ENCODE measurements around the gene VSX2.
"Not testable (repeated sequence)": the region's sequence is repeated elsewhere in the genome, so short reads cannot be mapped to it uniquely, and the experiment has no call there.

VSX2 gene

DNA sequence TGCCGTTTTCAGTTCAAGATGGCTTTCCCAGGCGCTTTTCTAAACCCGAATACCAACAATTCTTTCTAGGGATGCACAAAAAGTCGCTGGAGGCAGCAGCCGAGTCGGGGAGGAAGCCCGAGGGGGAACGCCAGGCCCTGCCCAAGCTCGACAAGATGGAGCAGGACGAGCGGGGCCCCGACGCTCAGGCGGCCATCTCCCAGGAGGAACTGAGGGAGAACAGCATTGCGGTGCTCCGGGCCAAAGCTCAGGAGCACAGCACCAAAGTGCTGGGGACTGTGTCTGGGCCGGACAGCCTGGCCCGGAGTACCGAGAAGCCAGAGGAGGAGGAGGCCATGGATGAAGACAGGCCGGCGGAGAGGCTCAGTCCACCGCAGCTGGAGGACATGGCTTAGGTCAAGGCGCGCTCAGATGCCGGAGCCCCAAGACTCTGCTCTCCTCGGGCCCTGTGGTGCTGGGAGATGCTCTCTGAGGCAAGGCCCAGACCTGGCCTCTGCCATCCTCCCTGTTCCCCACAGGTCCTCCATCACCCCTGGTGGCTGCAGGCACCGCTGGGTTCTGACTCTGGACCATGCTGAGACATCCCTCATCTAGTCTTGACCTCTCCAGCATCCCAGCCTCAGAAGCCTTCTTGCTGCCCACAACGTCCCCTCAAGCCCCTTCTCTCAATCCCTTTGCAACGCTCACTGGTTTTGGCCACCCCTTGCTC, 21.4 kb downstream of the VSX2 start:
- no peak for DNase-seq

DNA sequence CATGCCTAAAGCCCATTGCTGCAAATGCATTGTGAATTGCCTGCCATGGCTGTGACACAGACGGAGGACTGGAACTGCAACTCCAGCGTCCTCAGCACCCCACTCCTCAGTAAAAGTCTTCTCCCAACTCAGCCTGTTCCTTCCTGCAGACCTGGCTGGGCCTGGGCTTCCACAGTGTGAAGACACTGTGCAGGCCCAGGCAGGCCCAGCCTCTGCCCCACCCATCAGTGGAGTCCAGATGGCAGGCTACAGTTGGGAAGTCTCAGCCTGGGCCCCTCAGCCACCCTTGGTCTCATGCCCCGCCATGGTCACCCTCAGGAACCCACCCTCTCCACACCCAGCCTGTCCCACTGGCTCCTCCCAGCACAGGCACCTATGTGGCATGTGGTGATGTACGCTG, 22.0 kb downstream of the VSX2 start:
- DNase-seq: no peak

DNA sequence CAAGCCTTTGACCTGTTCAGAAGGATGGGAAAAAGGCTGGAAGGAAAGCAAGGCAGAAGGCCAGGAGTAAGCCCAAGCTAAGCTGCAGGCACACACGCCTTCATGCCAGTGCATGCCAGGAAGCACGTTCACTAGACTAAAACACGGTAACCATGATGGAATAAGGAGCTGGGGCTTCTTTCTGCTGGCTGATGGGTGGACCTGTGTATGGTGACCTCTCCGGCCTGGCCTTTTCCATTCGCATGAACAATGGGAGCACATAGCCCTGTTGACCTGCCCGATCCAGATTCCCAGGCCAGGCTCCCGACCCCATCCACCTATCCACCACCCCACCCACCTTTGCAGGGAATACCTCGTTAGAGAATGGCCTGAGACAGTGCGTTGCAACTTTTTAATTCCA, 22.8 kb downstream of the VSX2 start:
- DNase-seq: no peak

DNA sequence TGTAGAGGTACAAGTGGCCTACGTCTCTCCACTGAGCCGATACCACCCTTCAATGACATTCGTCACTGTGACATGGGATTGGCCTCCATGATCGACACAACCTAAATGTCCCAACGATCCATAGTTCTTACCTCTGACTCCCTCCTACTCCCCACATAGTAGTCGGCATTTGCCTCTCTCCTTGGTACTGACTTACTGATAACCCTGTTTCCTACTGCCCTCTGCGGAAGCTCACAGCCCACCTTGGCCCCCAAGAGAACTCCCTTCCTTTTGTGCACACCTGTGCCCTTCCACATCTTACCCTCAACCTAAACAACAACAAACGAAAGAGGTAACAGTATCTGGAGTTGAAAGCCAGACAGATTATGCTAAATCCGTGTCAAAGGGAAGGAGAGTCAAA, 23.9 kb downstream of the VSX2 start:
- no peak for DNase-seq

DNA sequence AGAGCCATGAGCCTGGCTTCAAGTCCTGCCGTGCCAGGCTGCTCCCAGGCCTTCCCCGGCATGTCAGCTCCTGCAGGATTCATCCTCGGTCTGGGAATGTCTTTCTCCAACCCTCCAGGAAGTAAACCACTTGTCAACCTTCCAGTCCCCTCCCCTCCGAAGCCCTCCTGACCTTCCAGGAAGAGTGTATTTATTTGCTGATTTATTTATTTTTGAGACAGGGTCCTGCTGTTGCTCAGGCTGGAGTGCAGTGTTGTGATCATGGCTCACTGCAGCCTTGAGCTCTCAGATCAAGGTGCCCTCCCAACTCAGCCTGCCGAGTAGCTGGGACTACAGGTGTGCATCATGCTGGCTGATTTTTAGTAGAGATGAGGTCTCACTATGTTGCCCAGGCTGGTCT, 24.7 kb downstream of the VSX2 start:
- DNase-seq: no peak

DNA sequence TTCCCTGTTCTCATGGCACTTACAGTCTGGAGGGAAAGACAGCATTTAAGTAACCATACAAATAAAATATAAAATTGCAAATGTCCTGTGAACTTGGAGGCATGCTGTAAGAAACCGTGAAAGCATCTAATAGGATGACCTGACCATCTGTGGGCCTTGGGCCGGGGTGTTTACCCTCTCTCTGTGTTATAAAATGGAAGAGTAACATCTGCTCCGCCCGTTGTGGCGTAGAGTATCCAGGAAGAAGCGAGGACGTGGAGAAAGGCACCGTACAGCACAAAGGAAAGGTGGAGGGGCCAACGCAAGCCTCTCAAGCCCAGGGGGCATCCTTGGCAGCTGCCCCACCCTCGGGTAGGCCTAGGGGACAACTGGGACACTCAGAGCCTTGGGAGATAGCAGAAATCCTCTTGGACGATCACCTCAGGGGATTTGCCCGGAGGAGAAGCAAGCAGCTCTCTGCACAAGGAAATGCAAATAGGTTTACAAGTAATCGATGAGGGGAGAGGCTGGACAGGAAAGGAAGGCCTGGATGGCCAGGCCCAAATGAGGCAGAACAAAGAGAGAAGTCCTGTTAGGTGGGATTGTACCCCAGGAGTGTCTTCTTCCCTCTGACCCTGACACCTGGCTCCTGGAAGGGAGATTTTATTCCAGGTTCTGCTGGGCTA, 26.2 kb downstream of the VSX2 start:
- DNase-seq: no peak

DNA sequence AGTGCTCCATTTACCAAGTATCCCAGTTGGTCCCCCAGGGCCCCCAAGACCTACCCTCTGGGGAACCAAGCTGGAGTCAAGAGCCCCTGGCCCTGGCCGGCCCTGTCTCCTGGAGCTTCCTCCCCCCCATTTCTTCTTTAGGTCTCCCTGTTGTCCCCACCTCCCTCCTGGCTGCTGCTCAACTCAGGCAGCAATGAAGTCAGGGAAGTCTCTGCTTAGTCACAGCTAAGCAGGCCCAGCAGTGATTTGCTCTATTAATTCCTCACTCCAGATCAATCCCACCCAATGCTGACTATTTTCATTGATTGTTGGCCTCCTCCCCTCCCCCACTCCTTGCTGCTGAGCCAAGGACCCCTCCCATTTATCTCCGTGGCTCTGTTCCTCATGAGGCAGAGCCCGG, 28.3 kb downstream of the VSX2 start:
- DNase-seq: no peak

DNA sequence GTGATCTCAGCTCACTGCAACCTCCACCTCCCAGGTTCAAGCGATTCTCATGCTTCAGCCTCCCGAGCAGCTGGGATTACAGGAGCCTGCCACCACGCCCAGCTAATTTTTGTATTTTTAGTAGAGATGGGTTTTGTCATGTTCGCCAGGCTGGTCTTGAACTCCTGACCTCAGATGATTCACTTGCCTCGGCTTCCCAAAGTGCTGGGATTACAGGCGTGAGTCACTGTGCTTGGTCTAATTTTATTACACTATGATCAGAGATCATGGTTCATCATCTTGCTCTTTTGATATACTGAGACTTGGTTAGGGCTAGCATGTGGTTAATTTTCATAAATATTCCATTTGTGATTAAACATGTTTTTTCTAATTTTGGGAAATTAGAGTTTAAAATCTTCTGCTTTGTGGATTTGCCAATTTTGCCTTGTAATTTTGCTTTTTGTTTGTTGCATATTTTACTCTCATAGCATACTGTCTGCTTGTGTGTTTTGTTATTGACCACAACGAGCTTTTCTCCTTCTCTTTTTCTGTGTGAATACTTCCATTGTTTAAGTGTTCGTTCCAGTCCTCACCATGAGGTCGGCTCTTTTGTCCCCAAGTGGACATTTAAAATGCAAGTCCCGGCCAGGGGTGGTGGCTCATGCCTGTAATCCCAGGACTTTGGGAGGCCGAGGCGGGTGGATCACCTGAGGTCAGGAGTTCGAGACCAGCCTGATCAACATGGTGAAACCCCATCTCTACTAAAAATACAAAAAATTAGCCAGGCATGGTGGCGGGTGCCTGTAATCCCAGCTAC, 31.3 kb downstream of the VSX2 start:
- DNase-seq: not testable (repeated sequence)

DNA sequence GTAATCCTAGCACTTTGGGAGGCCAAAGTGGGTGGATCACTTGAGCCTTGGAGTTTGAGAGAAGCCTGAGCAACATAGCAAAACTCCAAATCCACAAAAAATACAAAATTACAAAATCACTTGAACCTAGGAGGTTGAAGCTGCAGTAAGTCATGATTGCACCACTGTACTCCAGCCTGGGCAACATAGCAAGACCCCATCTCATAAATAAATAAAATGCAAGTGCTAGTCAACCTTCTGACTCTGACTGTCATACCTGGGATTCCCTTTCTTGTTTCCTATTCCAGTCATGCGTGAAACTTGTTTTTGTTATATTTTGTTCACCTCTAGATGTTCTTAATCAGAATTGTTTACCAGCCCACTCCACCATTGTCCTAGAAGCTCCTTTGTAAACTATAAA, 32.1 kb downstream of the VSX2 start:
- DNase-seq: no peak

DNA sequence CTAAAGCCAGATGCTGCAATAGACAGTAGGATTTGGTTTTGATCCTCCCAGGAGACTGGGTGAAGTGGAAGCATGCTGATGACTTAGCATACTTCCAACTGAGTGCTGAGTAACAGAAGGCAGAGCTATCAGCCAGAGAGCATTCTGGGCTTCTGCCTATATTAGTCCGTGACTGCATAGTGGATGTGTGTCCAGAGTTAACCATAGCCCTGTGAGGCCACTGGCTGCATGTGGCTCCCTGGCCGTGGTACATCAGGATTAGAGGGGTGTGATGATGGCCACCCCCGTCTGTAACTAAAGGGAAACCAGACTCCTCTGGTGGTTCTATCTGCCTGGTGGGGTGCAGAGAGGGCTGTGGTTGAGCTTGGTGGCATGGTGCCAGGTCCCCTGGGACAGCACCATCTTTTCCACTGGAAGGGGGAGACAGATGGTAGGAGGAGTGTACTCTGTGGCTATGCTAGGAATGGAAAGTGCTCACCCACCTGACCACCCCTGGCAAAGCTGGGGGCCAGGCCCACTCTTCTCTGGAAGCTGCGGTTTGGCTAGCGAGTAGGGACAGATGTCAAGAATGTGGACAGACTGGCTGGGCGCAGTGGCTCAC, 36.1 kb downstream of the VSX2 start:
- DNase-seq: no peak

DNA sequence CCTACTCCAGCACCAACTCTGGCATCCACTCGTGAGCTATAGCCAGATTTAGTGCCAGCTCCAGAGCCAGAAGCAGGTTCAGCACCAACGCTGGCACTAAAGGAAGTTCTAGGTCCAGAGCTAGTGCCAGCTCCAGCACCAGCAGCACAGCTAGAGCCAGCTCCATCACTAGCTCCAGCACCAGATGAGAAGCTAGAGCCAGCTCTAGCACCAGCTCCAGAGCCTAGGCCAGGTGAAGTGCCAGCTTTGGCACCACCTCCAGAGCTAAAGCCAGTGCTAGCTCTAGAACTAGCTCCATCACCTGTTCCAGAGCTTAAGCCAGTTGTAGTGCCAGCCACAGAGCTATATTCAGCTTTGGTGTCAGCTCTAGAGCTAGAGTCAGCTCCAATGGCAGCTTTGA, 38.8 kb downstream of the VSX2 start:
- no peak for DNase-seq

DNA sequence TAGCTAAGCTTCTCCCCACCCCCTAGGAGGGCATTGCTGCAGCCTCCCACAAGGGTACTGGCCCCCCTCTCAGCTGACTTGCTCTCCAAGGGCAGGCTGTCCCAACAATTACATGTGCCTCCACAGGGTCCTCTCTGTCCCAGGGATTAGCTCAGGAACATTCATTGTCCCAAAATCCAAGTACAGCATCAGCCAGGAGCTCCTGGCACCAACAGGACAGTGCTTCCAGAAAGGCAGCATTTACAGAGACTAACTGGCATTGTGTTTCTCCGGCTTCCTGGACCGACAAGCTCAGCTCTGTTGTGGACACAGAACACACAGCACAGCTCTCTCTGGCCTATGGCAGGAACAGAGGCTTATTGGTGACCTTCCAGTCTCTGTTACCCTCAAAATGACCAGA, 41.8 kb downstream of the VSX2 start:
- DNase-seq: no peak

DNA sequence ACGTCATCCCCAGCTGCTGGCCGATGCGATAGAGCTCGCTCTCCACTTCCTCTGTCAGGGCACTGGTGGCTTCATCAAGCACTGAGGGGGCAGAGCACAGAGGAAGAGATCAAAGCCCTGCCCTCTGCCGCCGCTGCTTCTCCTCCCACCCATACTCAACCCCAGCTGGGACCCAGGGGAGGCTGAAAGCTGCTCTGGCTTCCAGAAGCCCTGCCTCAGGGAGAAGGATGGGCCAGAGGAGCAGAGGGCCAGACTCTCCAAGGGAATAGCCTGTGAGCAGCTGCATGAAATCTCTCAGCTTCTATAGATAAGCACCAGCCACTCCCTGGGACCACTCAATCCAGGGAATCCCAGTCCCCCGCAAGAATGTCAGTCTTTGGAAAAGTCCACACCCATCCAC, 47.5 kb downstream of the VSX2 start:
- DNase-seq: no peak

DNA sequence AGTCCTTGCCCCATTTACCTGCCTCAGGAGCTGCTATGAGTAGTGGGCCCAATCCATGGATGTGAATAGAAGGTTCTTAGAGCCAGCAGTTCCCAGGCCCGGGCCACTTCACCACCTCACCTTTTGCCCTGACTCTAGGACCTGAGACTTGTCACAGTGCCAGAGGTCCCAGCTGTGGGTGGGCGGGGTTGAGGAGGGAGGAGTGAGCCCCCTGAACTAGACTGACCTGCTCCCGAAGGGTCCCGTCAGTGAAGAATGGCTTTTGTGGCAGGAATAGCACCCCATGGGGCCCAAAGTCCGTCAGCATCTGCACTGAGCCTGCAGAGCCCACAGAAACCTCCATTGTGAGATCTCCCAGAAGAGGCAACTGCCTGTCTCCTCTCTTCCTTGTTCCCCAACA, 50.6 kb downstream of the VSX2 start:
- no peak for DNase-seq

DNA sequence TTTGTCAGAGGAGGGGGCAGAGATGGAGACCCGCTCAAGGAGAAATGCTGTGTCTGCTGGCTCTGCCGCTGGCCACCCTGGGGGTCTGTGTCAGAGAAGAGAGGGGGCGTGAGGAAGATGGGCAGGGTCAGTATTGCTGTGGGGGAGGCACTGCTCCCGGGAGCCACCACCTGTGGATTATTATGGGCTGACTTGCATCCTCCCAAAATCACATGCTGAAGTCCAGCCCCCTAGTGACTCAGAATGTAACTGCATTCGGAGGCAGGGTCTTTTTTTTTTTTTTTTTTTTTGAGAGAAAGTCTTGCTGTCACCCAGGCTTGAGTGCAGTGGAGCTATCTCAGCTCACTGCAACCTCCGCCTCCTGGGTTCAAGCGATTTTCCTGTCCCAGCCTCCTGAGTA, 51.2 kb downstream of the VSX2 start:
- peak in 1 of 2 donors; percentile 20 for DNase-seq

DNA sequence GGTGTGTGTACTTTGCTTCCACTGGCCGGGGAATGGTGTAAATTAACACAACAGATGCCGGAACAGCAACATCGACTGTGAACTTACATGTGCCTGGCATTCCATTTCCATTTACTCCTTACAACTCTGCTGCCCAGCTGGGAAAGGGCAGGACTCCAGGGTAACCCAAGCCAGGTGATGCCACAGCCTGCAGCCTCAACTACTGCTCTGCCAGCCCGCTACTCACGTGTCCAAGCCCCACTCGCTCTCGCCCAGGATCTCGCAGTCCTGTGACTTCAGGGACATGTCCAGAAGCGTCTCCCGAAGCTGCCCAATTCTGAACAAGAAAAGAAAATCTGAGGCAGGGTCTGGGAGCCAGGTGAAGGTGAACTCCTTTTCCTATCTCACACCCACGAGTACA, 52.8 kb downstream of the VSX2 start:
- no peak for DNase-seq

DNA sequence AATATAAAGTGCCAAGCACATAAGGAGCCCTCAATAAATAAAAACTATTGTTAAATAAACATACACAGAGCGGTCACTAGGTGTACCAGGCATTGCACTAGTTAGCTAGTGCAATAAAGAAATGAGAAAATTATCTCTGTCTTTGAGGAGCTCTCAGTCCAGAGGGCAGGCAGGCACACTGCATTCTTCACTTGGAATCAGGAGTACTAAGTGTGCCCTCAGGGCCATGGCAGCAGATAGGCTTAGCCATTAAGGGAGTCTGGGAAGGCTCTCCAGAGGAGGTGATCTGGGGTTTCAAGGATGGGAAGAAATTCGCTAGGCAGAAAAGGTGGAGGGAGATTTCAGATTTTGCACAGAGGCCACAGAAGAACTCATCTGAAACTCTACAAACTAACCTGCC, 54.4 kb downstream of the VSX2 start:
- DNase-seq: no peak

DNA sequence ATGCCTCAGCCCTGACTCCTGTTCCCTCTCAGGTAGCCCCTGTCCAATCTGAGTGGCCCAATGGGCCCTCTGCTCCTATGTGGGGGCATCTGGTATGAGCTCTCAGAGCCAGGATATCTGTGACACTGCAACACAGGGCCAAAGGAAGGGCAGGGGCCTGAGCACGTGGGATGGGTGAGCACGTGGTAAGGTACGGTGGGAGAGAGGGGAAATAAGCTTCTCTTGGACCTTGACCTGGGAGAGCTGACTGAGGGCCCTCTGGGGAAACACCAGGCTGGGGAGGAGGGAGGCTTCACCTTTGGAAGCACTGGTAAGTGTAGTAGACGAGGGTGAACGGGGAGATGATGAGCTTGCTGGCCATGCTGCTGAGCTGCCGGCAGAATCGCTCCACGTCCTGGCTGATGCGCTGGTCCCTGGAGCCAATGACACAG, 56.8 kb downstream of the VSX2 start:
- DNase-seq: no peak

DNA sequence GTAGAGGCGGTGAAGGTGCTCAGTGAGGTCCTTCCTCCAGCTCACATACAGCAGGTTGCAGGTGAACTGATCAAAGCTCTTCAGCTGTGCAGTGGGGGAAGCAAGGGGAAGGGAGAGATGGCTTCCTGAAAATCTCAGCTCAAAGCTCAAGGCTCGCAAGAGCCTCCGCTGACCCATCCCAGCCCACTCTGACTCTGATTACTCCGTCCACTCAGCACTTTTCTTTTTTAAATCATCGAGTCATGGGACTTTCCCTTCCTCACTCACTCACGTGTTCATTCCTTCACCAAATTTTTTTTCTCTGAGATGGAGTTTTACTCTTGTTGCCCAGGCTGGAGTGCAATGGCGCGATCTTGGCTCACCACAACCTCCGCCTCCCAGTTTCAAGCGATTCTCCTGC, 58.7 kb downstream of the VSX2 start:
- DNase-seq: no peak

DNA sequence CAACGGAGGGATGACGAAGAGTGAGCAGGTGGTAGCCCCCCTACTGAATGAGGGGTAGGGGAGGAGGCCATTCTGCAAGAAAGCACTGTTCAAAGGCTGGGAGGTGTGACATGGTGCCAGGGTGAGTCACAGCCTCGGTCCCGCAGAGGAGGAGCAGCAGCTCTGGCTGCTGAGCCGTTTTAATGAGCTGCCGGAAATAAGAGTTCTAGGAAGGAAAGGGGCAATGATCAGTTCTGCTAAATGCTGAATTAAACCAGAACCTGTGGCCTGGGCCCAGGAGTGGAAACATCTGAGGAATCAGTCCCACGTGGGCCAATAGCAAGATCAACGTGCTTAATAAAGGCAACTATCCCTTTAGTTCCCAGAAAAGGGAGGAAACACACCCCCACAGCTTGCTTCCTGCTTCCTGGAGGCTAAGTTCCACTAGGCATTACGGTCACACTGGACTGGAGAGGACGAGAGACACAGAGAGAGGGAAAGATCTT, 59.9 kb downstream of the VSX2 start:
- DNase-seq: peak in 1 of 2 donors; percentile 30

DNA sequence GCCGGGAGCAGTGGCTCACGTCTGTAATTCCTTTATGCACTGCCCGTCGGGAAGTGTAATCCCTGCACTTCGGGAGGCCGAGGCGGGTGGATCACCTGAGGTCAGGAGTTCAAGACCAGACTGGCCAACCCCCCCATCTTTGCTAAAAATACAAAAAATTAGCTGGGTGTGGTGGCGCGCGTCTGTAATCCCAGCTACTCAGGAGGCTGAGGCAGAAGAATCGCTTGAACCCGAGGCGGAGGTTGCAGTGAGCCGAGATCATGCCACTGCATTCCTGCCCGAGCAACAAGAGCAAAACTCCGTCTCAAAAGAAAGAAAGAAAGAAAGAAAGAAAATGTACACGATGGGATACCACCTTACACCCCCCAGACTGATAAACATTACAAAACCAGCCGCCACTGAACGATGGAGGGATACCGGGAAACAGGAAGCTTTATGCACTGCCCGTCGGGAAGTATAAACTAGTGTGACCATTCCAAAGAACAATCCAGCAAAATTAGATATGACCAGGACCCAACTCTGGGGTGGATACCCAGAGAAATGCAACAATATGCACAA, 62.4 kb downstream of the VSX2 start:
- no peak for DNase-seq

DNA sequence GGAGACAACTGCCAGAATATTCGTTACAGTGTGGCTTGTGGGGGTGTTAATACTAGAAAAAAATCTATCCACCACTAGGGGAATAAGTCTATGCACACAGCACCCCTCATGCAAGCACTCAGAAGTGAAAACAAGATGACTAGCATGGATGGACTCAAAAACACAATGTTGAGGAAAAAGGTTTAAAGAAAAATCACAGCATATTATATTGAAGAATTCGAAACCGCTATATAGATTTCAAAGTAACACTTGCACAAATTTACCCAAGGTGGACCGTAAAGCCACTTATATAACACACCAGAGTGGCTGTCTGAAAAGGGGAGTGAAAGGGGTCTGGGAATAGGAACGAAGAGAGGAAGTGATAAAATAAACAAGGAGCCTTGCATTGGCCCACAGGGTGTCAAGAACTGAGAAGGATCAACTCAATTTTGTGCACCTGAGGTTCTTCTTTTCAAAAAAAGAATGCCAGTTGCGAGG, 62.9 kb downstream of the VSX2 start:
- peak; percentile 26 to 69 for DNase-seq
